Measurements from ENCODE around the gene NCKAP5.

DNA sequence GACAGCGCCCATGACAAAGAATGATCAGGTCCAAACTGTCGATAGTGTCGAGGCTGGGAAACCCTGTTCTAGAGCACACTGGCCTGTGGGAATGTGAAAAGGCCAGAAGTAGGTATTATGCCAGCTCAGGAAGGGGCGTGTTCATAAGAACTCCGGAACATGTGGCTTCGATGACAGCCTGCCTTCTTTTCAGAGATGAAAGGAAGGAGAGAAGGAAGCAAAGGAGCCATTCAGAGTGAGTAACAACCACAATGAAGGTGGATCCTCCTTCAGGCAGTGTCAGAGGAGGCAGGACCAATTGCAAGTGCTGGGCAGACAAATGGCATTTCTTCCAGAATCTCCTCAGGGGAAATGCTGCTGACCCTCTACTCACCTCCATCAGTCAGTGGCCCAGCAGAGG lies 58.5 kb downstream of the NCKAP5 start:
- TF ChIP-seq, protein P1, sequence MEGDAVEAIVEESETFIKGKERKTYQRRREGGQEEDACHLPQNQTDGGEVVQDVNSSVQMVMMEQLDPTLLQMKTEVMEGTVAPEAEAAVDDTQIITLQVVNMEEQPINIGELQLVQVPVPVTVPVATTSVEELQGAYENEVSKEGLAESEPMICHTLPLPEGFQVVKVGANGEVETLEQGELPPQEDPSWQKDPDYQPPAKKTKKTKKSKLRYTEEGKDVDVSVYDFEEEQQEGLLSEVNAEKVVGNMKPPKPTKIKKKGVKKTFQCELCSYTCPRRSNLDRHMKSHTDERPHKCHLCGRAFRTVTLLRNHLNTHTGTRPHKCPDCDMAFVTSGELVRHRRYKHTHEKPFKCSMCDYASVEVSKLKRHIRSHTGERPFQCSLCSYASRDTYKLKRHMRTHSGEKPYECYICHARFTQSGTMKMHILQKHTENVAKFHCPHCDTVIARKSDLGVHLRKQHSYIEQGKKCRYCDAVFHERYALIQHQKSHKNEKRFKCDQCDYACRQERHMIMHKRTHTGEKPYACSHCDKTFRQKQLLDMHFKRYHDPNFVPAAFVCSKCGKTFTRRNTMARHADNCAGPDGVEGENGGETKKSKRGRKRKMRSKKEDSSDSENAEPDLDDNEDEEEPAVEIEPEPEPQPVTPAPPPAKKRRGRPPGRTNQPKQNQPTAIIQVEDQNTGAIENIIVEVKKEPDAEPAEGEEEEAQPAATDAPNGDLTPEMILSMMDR (IDR thresholded peaks at IDR 0.05), result no peak
- TF ChIP-seq EZH2 (IDR thresholded peaks at IDR 0.05; ENCODE audit: borderline replicate concordance, insufficient read depth, low read depth, low read length, poor library complexity, severe bottlenecking), result no peak
